A673 (cell line): ENCODE measurements around the gene FLOT2.

Experiments
- EZH2 ChIP-seq: fragments of 200-600 bp; sonication (generic); IDR thresholded peaks from 2 replicates; pipeline ENCODE4 v1.6.1; 2017; ENCODE audit warnings: borderline replicate concordance, low read depth, mild to moderate bottlenecking, mixed read lengths, antibody characterized with exemption, low read length; ENCODE audit not compliant: poor library complexity, severe bottlenecking
- TF ChIP-seq, protein P1 (sequence below): fragments of 300-800, 200-600 bp; sonication (generic); conservative IDR thresholded peaks from 2 replicates; pipeline ENCODE4 v1.5.1; 2017; ENCODE audit warnings: low read depth, mild to moderate bottlenecking, antibody characterized with exemption, low read length, moderate library complexity, mixed read lengths

DNA sequence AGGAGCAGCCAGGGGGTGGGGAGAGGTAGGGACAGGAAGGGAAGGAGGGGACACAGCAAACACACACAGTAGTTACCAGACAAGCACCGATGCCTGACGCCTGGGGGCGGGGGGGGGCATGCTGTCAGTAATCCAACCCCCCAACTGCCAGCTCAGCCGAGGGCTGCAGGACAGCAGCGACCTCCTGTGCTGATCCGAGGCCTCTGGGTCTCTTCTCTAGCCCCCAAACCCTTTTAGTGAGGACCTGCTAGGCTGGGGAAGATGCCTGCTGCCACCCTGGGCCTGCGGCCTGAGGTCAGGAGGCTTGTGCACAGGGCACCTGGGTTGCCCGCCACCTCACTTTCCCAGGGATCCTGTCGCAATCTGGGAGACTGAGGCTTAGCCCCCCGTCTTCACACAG, 11.6 kb downstream of the FLOT2 start:
- TF ChIP-seq, protein P1, sequence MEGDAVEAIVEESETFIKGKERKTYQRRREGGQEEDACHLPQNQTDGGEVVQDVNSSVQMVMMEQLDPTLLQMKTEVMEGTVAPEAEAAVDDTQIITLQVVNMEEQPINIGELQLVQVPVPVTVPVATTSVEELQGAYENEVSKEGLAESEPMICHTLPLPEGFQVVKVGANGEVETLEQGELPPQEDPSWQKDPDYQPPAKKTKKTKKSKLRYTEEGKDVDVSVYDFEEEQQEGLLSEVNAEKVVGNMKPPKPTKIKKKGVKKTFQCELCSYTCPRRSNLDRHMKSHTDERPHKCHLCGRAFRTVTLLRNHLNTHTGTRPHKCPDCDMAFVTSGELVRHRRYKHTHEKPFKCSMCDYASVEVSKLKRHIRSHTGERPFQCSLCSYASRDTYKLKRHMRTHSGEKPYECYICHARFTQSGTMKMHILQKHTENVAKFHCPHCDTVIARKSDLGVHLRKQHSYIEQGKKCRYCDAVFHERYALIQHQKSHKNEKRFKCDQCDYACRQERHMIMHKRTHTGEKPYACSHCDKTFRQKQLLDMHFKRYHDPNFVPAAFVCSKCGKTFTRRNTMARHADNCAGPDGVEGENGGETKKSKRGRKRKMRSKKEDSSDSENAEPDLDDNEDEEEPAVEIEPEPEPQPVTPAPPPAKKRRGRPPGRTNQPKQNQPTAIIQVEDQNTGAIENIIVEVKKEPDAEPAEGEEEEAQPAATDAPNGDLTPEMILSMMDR: no peak
- TF ChIP-seq EZH2: no peak
